WTC11 (cell line): ENCODE results near the gene COPA. TPM values are rescaled to one million over a fixed set of nuclear protein-coding genes. Genes with fewer than 3 reads are reported as not detected.
"Not testable (repeated sequence)": the region's sequence is repeated elsewhere in the genome, so short reads cannot be mapped to it uniquely, and the experiment has no call there.

ENCODE experiments used
- ATAC-seq: fragments of 200-7000 bp; cut with Tn5 transposase; 2 replicates; pipeline ENCODE4 v1.10.0; 2021; ENCODE audit warnings: mild to moderate bottlenecking, moderate library complexity
- CTCF ChIA-PET: fragments of 300-600 bp; sonication (Branson Sonifier 250); formaldehyde crosslinking; loops from one replicate; lab custom pipeline; 2021; ENCODE audit warnings: antibody characterized with exemption; lab: Charles Lee
- POLR2A ChIA-PET: fragments of 350-600 bp; sonication (Branson Sonifier 250); formaldehyde crosslinking; loops from one replicate; lab custom pipeline; 2021; ENCODE audit warnings: antibody characterized with exemption; lab: Charles Lee
- DNase-seq: peaks from one replicate; pipeline ENCODE4 v3.0.0; 2021; ENCODE audit warnings: low spot score
- H3K27ac Mint-ChIP-seq: 2 replicates; pipeline ENCODE4 v1.8.0; 2021; ENCODE audit warnings: mixed read lengths
- H3K27me3 Mint-ChIP-seq: 2 replicates; pipeline ENCODE4 v1.8.0; 2021; ENCODE audit warnings: low read depth, mild to moderate bottlenecking, moderate library complexity, mixed read lengths
- H3K36me3 Mint-ChIP-seq: 2 replicates; pipeline ENCODE4 v1.8.0; 2021; ENCODE audit warnings: mixed read lengths
- H3K4me1 Mint-ChIP-seq: 2 replicates; pipeline ENCODE4 v1.8.0; 2022; ENCODE audit warnings: mixed read lengths
- H3K4me3 Mint-ChIP-seq: 2 replicates; pipeline ENCODE4 v1.8.0; 2021; ENCODE audit warnings: mild to moderate bottlenecking, moderate library complexity, mixed read lengths
- H3K9me3 Mint-ChIP-seq: 2 replicates; pipeline ENCODE4 v1.8.0; 2021; ENCODE audit warnings: mixed read lengths
- CTCF ChIP-seq: fragments of 200-600 bp; IDR thresholded peaks from 2 replicates; pipeline ENCODE4 v1.8.0; 2022; ENCODE audit warnings: antibody characterized with exemption
- E2F4 ChIP-seq: sonication (generic); formaldehyde crosslinking; IDR thresholded peaks from 2 replicates; pipeline ENCODE4 v1.8.1; 2022; ENCODE audit warnings: low read depth, mild to moderate bottlenecking, moderate library complexity, missing genetic modification reagents, borderline replicate concordance
- ERG ChIP-seq: fragments of 250-450 bp; sonication (Bioruptor Pico); IDR thresholded peaks from 2 replicates; pipeline ENCODE4 v1.8.0; 2021; ENCODE audit warnings: mild to moderate bottlenecking
- ETV6 ChIP-seq: sonication (generic); formaldehyde crosslinking; IDR thresholded peaks from 2 replicates; pipeline ENCODE4 v1.8.1; 2022; ENCODE audit warnings: mild to moderate bottlenecking, missing genetic modification reagents
- FOXJ3 ChIP-seq: sonication (generic); formaldehyde crosslinking; IDR thresholded peaks from 2 replicates; pipeline ENCODE4 v1.9.0; 2021; ENCODE audit warnings: missing genetic modification reagents, mild to moderate bottlenecking, borderline replicate concordance
- HMGXB4 ChIP-seq: sonication (generic); formaldehyde crosslinking; IDR thresholded peaks from 2 replicates; pipeline ENCODE4 v1.8.1; 2023; ENCODE audit warnings: mild to moderate bottlenecking, moderate library complexity, missing genetic modification reagents
- NFATC4 ChIP-seq: fragments of 250-450 bp; sonication (Bioruptor Pico); IDR thresholded peaks from 2 replicates; pipeline ENCODE4 v1.9.0; 2021; ENCODE audit warnings: mild to moderate bottlenecking
- NR3C1 ChIP-seq: sonication (generic); formaldehyde crosslinking; conservative IDR thresholded peaks from 2 replicates; pipeline ENCODE4 v1.8.1; 2023; ENCODE audit warnings: low read depth, mild to moderate bottlenecking, missing genetic modification reagents
- PRRX2 ChIP-seq: fragments of 250-450 bp; sonication (Bioruptor Pico); IDR thresholded peaks from 2 replicates; pipeline ENCODE4 v1.8.0; 2021; ENCODE audit warnings: mild to moderate bottlenecking
- SMAD3 ChIP-seq: sonication (generic); formaldehyde crosslinking; IDR thresholded peaks from 2 replicates; pipeline ENCODE4 v1.8.0; 2022; ENCODE audit warnings: missing genetic modification reagents, mild to moderate bottlenecking, borderline replicate concordance
- SP1 ChIP-seq: sonication (generic); formaldehyde crosslinking; conservative IDR thresholded peaks from 2 replicates; pipeline ENCODE4 v1.8.1; 2022; ENCODE audit warnings: missing genetic modification reagents
- ZNF425 ChIP-seq: fragments of 250-450 bp; sonication (Bioruptor Pico); conservative IDR thresholded peaks from 2 replicates; pipeline ENCODE4 v1.9.0; 2021; ENCODE audit warnings: mild to moderate bottlenecking
- total RNA-seq: library from RNA; stranded (reverse); gene quantifications from 3 replicates; pipeline ENCODE4 v1.2.3, GENCODE V29; 2021

Gene COPA
- total RNA-seq, 1 experiment from 2014 or later: 126 TPM

- H3K4me3 Mint-ChIP-seq: no peak overlapping the region
- H3K27me3 Mint-ChIP-seq: no peaks in the 10 kb centered on the region
- peaks cover 93% of the 10 kb centered on the region for H3K36me3 Mint-ChIP-seq
- ATAC-seq (no peak), DNase-seq (no peak)
- H3K27ac Mint-ChIP-seq: no peak overlapping the region
- no peaks in the 10 kb centered on the region for H3K9me3 Mint-ChIP-seq
- no peak for TF ChIP-seq E2F4
- TF ChIP-seq, all 79 proteins: peak for 0
- H3K4me1 Mint-ChIP-seq: no peaks in the 10 kb centered on the region
- ChIA-PET POLR2A (no interaction called here), CTCF (interaction anchor here (1.5 to 3.2 kb wide), 10 partner anchors 14 to 215 kb away, joined by 4 to 49 read pairs (median 17); no protein-coding TSS in a partner anchor)
These were observed 49.8 kb downstream of the COPA start for GRCh38 chr1:160293020-160293968.

GRCh38 chr1:160291248-160292220 lies 51.5 kb downstream of the COPA start:
- ATAC-seq (peak; percentile 95), DNase-seq (peak; percentile 61)
- Mint-ChIP-seq H3K9me3 (no peaks in the 10 kb centered on the region), H3K27me3 (no peaks in the 10 kb centered on the region), H3K4me3 (no peak overlapping the region), H3K4me1 (peaks cover 2% of the 10 kb centered on the region), H3K36me3 (peaks cover 78% of the 10 kb centered on the region), H3K27ac (no peak overlapping the region)
- TF ChIP-seq SP1 (CRISPR knock-in tag): no peak
- peak; percentile 66 for TF ChIP-seq CTCF
- ChIA-PET POLR2A (interaction anchor here (0.6 to 1.0 kb wide), 3 partner anchors 16 to 39 kb away, joined by 3 to 4 read pairs (median 3); partner anchors contain the start of gene DCAF8), CTCF (interaction anchor here (0.5 to 3.2 kb wide), 82 partner anchors 9 to 730 kb away, joined by 3 to 49 read pairs (median 6); partner anchors contain the start of genes ATP1A2, ATP1A4, CASQ1 and COPA)

GRCh38 chr1:160287769-160288168 lies 55.3 kb downstream of the COPA start:
- Mint-ChIP-seq H3K4me1 (peaks cover 22% of the 10 kb centered on the region), H3K36me3 (peaks cover 42% of the 10 kb centered on the region)
- not testable (repeated sequence) for H3K27ac Mint-ChIP-seq, ATAC-seq, H3K4me3 Mint-ChIP-seq, H3K27me3 Mint-ChIP-seq, DNase-seq, H3K9me3 Mint-ChIP-seq
- CTCF ChIA-PET: interaction anchor here (1.3 to 1.6 kb wide), 2 partner anchors 36 to 202 kb away, joined by 4 to 7 read pairs; no protein-coding TSS in a partner anchor
- POLR2A ChIA-PET: interaction anchor here (0.7 kb wide), 1 partner anchor 585 kb away, joined by 4 read pairs; no protein-coding TSS in a partner anchor

GRCh38 chr1:160285506-160285905 lies 57.5 kb downstream of the COPA start:
- ATAC-seq (no peak), DNase-seq (no peak)
- Mint-ChIP-seq H3K27me3 (no peaks in the 10 kb centered on the region), H3K27ac (peak overlapping the region; percentile 97), H3K9me3 (no peaks in the 10 kb centered on the region), H3K4me3 (peak overlapping the region; percentile 91), H3K36me3 (peaks cover 42% of the 10 kb centered on the region), H3K4me1 (peaks cover 22% of the 10 kb centered on the region)
- ChIA-PET CTCF (interaction anchor here (1.0 to 2.4 kb wide), 9 partner anchors 23 to 184 kb away, joined by 3 to 13 read pairs (median 6); partner anchors contain the start of gene DCAF8), POLR2A (interaction anchor here (0.5 to 1.7 kb wide), 4 partner anchors 16 to 603 kb away, joined by 3 to 12 read pairs (median 4); partner anchors contain the start of gene DCAF8)
- no peak for TF ChIP-seq NFATC4 (CRISPR knock-in tag)
- TF ChIP-seq SMAD3 (CRISPR knock-in tag): no peak
- TF ChIP-seq ERG (CRISPR knock-in tag): no peak
- no peak for TF ChIP-seq CTCF
- TF ChIP-seq ETV6 (CRISPR knock-in tag): no peak
- no peak for TF ChIP-seq PRRX2 (CRISPR knock-in tag)
- TF ChIP-seq FOXJ3 (CRISPR knock-in tag): no peak
- TF ChIP-seq NR3C1 (CRISPR knock-in tag): no peak
- no peak for TF ChIP-seq HMGXB4 (CRISPR knock-in tag)
- no peak for TF ChIP-seq ZNF425 (CRISPR knock-in tag)
